Activated CD8-positive, alpha-beta T cell treated with anti-CD3 and anti-CD28 coated beads for 36 hours (primary cell): ENCODE measurements around the gene ITM2B. TPM values are rescaled to one million over a fixed set of nuclear protein-coding genes. Genes with fewer than 3 reads are reported as not detected.

Experiments
- ATAC-seq: fragments of 200-7000 bp; cut with Tn5 transposase; one replicate; pipeline ENCODE4 v1.10.0; 2021; ENCODE audit warnings: mild to moderate bottlenecking, moderate library complexity
- CTCF ChIA-PET: fragments of 350-600 bp; sonication (Branson Sonifier 250); formaldehyde crosslinking; loops from one replicate; lab custom pipeline; 2021; ENCODE audit warnings: antibody characterized with exemption; lab: Charles Lee
- POLR2A ChIA-PET: fragments of 350-600 bp; sonication (Branson Sonifier 250); formaldehyde crosslinking; loops from one replicate; lab custom pipeline; 2021; ENCODE audit warnings: antibody characterized with exemption; lab: Charles Lee
- DNase-seq: peaks from one replicate; pipeline ENCODE4 v3.0.0-alpha.2; 2020
- H3K27ac Mint-ChIP-seq: one replicate; pipeline ENCODE4 v1.8.0; 2021; ENCODE audit warnings: mild to moderate bottlenecking, mixed read lengths
- H3K27me3 Mint-ChIP-seq: one replicate; pipeline ENCODE4 v1.8.0; 2021; ENCODE audit warnings: mixed read lengths
- H3K36me3 Mint-ChIP-seq: one replicate; pipeline ENCODE4 v1.8.0; 2021; ENCODE audit warnings: low read depth, mixed read lengths
- H3K4me1 Mint-ChIP-seq: one replicate; pipeline ENCODE4 v1.8.0; 2021; ENCODE audit warnings: low read depth, mixed read lengths
- H3K4me3 Mint-ChIP-seq: one replicate; pipeline ENCODE4 v1.8.0; 2021; ENCODE audit warnings: mild to moderate bottlenecking, moderate library complexity, mixed read lengths
- H3K9me3 Mint-ChIP-seq: one replicate; pipeline ENCODE4 v1.8.0; 2021; ENCODE audit warnings: mixed read lengths
- CTCF ChIP-seq: fragments of 200-600 bp; IDR thresholded peaks from one replicate; pipeline ENCODE4 v1.8.0; 2022; ENCODE audit warnings: antibody characterized with exemption, mild to moderate bottlenecking
- intact Hi-C: fragments of 100-400 bp; cut with micrococcal nuclease; formaldehyde crosslinking; loops from one replicate; pipeline ENCODE4 v1.10.0; 2022
- total RNA-seq, 2 experiments: library from RNA; stranded (reverse); gene quantifications; one replicate each; pipeline ENCODE4 v1.2.3, GENCODE V29; 2021

Gene ITM2B
- 10 to 100 TPM; 85.5 to 91.2 TPM for total RNA-seq

GRCh38 chr13:48233046-48233888 is at the start of gene ITM2B:
TSS of gene ITM2B (plus strand) at chr13:48233206. CDS start at chr13:48233361, 155 bp downstream.
- H3K4me1 Mint-ChIP-seq: peaks cover 53% of the 10 kb centered on the region
- intact Hi-C loops: loop anchor here (5.0 to 10.0 kb wide), 3 partner anchors 106 to 272 kb away; no protein-coding TSS in a partner anchor

GRCh38 chr13:48184260-48184659 is 48.7 kb upstream of the ITM2B start:
- peak overlapping the region; percentile 44 for H3K4me3 Mint-ChIP-seq
- intact Hi-C loops: no loop called here
- no peak for TF ChIP-seq CTCF
- DNase-seq (peak; percentile 55), ATAC-seq (peak; percentile 47)
- H3K4me1 Mint-ChIP-seq: peaks cover 60% of the 10 kb centered on the region
- peak overlapping the region; percentile 82 for H3K27ac Mint-ChIP-seq
- no peaks in the 10 kb centered on the region for H3K36me3 Mint-ChIP-seq
- POLR2A ChIA-PET: interaction anchor here (0.8 to 1.6 kb wide), 5 partner anchors 26 to 50 kb away, joined by 3 to 6 read pairs (median 3); partner anchors contain the start of gene ITM2B
- no peaks in the 10 kb centered on the region for H3K9me3 Mint-ChIP-seq
- CTCF ChIA-PET: interaction anchor here (0.9 to 1.9 kb wide), 7 partner anchors 23 to 57 kb away, joined by 3 to 5 read pairs (median 3); partner anchors contain the start of gene ITM2B
- H3K27me3 Mint-ChIP-seq: no peaks in the 10 kb centered on the region

More at GRCh38 chr13:48233046-48233888, at the start of gene ITM2B:
- CTCF ChIA-PET: interaction anchor here (0.6 to 3.1 kb wide), 16 partner anchors 11 to 195 kb away, joined by 3 to 21 read pairs (median 4); partner anchors contain the start of genes MED4 and NUDT15
- Mint-ChIP-seq H3K4me3 (peak within 1 kb of the TSS; percentile 88), H3K27me3 (no peaks in the 10 kb centered on the region), H3K27ac (peak within 1 kb of the TSS; percentile 95), H3K36me3 (no peaks in the 10 kb centered on the region), H3K9me3 (no peaks in the 10 kb centered on the region)
- peak; percentile 60 for DNase-seq
- peak; percentile 61 for TF ChIP-seq CTCF
- POLR2A ChIA-PET: interaction anchor here (0.6 to 3.8 kb wide), 11 partner anchors 8 to 196 kb away, joined by 3 to 24 read pairs (median 3); partner anchors contain the start of gene NUDT15
- peak; percentile 69 for ATAC-seq

- Mint-ChIP-seq H3K27ac (peak overlapping the region; percentile 82), H3K9me3 (no peaks in the 10 kb centered on the region), H3K4me3 (peak overlapping the region; percentile 11), H3K36me3 (no peaks in the 10 kb centered on the region), H3K4me1 (peaks cover 60% of the 10 kb centered on the region), H3K27me3 (no peaks in the 10 kb centered on the region)
- DNase-seq (no peak), ATAC-seq (no peak)
- intact Hi-C loops: loop anchor here (5.0 kb wide), 1 partner anchor 37 kb away; no protein-coding TSS in a partner anchor
- CTCF ChIA-PET: interaction anchor here (0.9 to 1.9 kb wide), 6 partner anchors 8 to 58 kb away, joined by 3 to 5 read pairs (median 4); partner anchors contain the start of gene ITM2B
- TF ChIP-seq CTCF: no peak
- POLR2A ChIA-PET: interaction anchor here (1.3 to 1.6 kb wide), 5 partner anchors 26 to 50 kb away, joined by 3 to 6 read pairs (median 3); no protein-coding TSS in a partner anchor
Observed at GRCh38 chr13:48185018-48185417, 48.0 kb upstream of the ITM2B start.

GRCh38 chr13:48186722-48187121 is 46.3 kb upstream of the ITM2B start:
- Mint-ChIP-seq H3K4me3 (no peak overlapping the region), H3K9me3 (no peaks in the 10 kb centered on the region), H3K27me3 (no peaks in the 10 kb centered on the region), H3K4me1 (peaks cover 56% of the 10 kb centered on the region), H3K36me3 (no peaks in the 10 kb centered on the region), H3K27ac (no peak overlapping the region)
- TF ChIP-seq CTCF: no peak
- intact Hi-C loops: loop anchor here (1.0 to 5.0 kb wide), 2 partner anchors 30 to 36 kb away; no protein-coding TSS in a partner anchor
- DNase-seq (no peak), ATAC-seq (no peak)
- POLR2A ChIA-PET: no interaction called here
- CTCF ChIA-PET: interaction anchor here (1.3 to 1.6 kb wide), 2 partner anchors 10 to 52 kb away, joined by 4 to 7 read pairs; no protein-coding TSS in a partner anchor
